Neural cell (in vitro differentiated cells): ENCODE results near the gene TSC1. TPM values are rescaled to one million over a fixed set of nuclear protein-coding genes. Genes with fewer than 3 reads are reported as not detected.

Source experiments
- H2AFZ ChIP-seq: fragments of 200-600, 300-800 bp; sonication (generic), shearing (Covaris generic); 2 replicates; pipeline ENCODE4 v1.6.0; 2014; ENCODE audit warnings: low read depth, mild to moderate bottlenecking, antibody characterized with exemption, low read length, moderate library complexity
- H3F3A ChIP-seq: fragments of 200-600 bp; shearing (Covaris generic); 2 replicates; pipeline ENCODE4 v1.6.1; 2016; ENCODE audit warnings: mild to moderate bottlenecking, moderate library complexity, mixed read lengths, antibody characterized with exemption, low read length; ENCODE audit not compliant: insufficient read depth, poor library complexity, severe bottlenecking
- H3K27ac ChIP-seq: fragments of 200-600, 300-800 bp; sonication (generic), shearing (Covaris generic); 2 replicates; pipeline ENCODE4 v1.5.1; 2014; ENCODE audit warnings: mild to moderate bottlenecking, low read length, moderate library complexity
- H3K27me3 ChIP-seq: fragments of 300-800, 200-600 bp; sonication (generic), shearing (Covaris generic); 2 replicates; pipeline ENCODE4 v1.6.0; 2014; ENCODE audit warnings: mild to moderate bottlenecking, low read depth, low read length, moderate library complexity; ENCODE audit not compliant: insufficient read depth
- H3K36me3 ChIP-seq: fragments of 300-800, 200-600 bp; sonication (generic), shearing (Covaris generic); 2 replicates; pipeline ENCODE4 v1.5.1; 2014; ENCODE audit warnings: mild to moderate bottlenecking, antibody characterized with exemption, low read length, moderate library complexity; ENCODE audit not compliant: insufficient read depth
- H3K4me2 ChIP-seq: fragments of 300-800, 200-600 bp; sonication (generic), shearing (Covaris generic); 2 replicates; pipeline ENCODE4 v1.6.0; 2014; ENCODE audit warnings: mild to moderate bottlenecking, low read length
- H3K4me3 ChIP-seq: fragments of 300-800, 200-600 bp; sonication (generic), shearing (Covaris generic); 2 replicates; pipeline ENCODE4 v1.5.1; 2014; ENCODE audit warnings: mild to moderate bottlenecking, low read length, moderate library complexity
- H3K79me2 ChIP-seq: fragments of 200-600 bp; shearing (Covaris generic); replicated peaks from 2 replicates; pipeline ENCODE4 v1.6.0; 2014; ENCODE audit warnings: mild to moderate bottlenecking, low read length, moderate library complexity; ENCODE audit not compliant: insufficient read depth
- H3K9ac ChIP-seq: fragments of 300-800, 200-600 bp; sonication (generic), shearing (Covaris generic); 2 replicates; pipeline ENCODE4 v1.6.1; 2016; ENCODE audit warnings: mild to moderate bottlenecking, low read length, mixed read lengths
- H3K9me2 ChIP-seq: fragments of 200-600 bp; shearing (Covaris generic); 2 replicates; pipeline ENCODE4 v1.6.1; 2016; ENCODE audit warnings: mild to moderate bottlenecking, low read length, mixed read lengths; ENCODE audit not compliant: insufficient read depth
- H3K9me3 ChIP-seq: fragments of 200-600, 300-800 bp; sonication (generic), shearing (Covaris generic); 2 replicates; pipeline ENCODE4 v1.6.1; 2016; ENCODE audit warnings: mild to moderate bottlenecking, mixed run types, low read length, moderate library complexity, mixed read lengths
- H4K20me1 ChIP-seq: fragments of 200-600 bp; shearing (Covaris generic); 2 replicates; pipeline ENCODE4 v1.6.1; 2016; ENCODE audit warnings: mild to moderate bottlenecking, mixed run types; ENCODE audit not compliant: insufficient read depth
- CTCF ChIP-seq: fragments of 450-650 bp; IDR thresholded peaks from 2 replicates; pipeline ENCODE4 v1.5.1; 2014; ENCODE audit warnings: antibody characterized with exemption, mild to moderate bottlenecking, moderate library complexity; ENCODE audit not compliant: poor library complexity, severe bottlenecking
- EP300 ChIP-seq: fragments of 450-650 bp; conservative IDR thresholded peaks from 2 replicates; pipeline ENCODE4 v1.6.1; 2014; ENCODE audit warnings: antibody characterized with exemption, mild to moderate bottlenecking, moderate library complexity; ENCODE audit not compliant: poor library complexity, severe bottlenecking
- EZH2 ChIP-seq: fragments of 200-600, 300-800 bp; shearing (Covaris generic), sonication (generic); IDR thresholded peaks from 2 replicates; pipeline ENCODE4 v1.6.1; 2014; ENCODE audit warnings: antibody characterized with exemption, low read length, borderline replicate concordance, mild to moderate bottlenecking; ENCODE audit not compliant: insufficient read depth, poor library complexity, severe bottlenecking
- MXI1 ChIP-seq: fragments of 450-650 bp; conservative IDR thresholded peaks from 2 replicates; pipeline ENCODE4 v1.6.1; 2014; ENCODE audit warnings: antibody characterized with exemption, mild to moderate bottlenecking; ENCODE audit not compliant: poor library complexity, severe bottlenecking
- POLR2AphosphoS5 ChIP-seq: IDR thresholded peaks from 2 replicates; pipeline ENCODE4 v1.6.1; 2012
- RAD21 ChIP-seq: fragments of 450-650 bp; conservative IDR thresholded peaks from 2 replicates; pipeline ENCODE4 v1.6.1; 2014; ENCODE audit warnings: antibody characterized with exemption, mild to moderate bottlenecking, moderate library complexity
- REST ChIP-seq: IDR thresholded peaks from 2 replicates; pipeline ENCODE4 v1.6.1; 2012; ENCODE audit warnings: borderline replicate concordance
- SMC3 ChIP-seq: fragments of 450-650 bp; conservative IDR thresholded peaks from 2 replicates; pipeline ENCODE4 v1.6.1; 2014; ENCODE audit warnings: antibody characterized with exemption, mild to moderate bottlenecking, moderate library complexity; ENCODE audit not compliant: poor library complexity
- TAF1 ChIP-seq: IDR thresholded peaks from 2 replicates; pipeline ENCODE4 v1.6.1; 2012; ENCODE audit warnings: low read depth
- polyA plus RNA-seq: library from polyadenylated mRNA; depleted of rRNA; stranded (reverse); fragments of >200 nt; gene quantifications from 2 replicates; pipeline ENCODE4 v1.2.3, GENCODE V29; 2014

TSC1 gene
- polyA plus RNA-seq, 1 donor from 2014 or later: 47.1 TPM

GRCh38 chr9:132885720-132886333 is 58.6 kb downstream of the TSC1 start:
- H3K9ac ChIP-seq: no peak overlapping the region
- H3K9me3 ChIP-seq: no peaks in the 10 kb centered on the region

GRCh38 chr9:132883349-132884294 is 60.8 kb downstream of the TSC1 start:
- Histone ChIP-seq H3K4me2 (no peak overlapping the region), H3K9me2 (no peaks in the 10 kb centered on the region), H3K36me3 (no peaks in the 10 kb centered on the region), H3K27ac (no peak overlapping the region), H2AFZ (no peak overlapping the region), H3K79me2 (no peaks in the 10 kb centered on the region), H3K9me3 (no peaks in the 10 kb centered on the region), H4K20me1 (no peaks in the 10 kb centered on the region), H3K27me3 (no peaks in the 10 kb centered on the region), H3K9ac (no peak overlapping the region), H3F3A (no peaks in the 10 kb centered on the region), H3K4me3 (no peak overlapping the region)
- TF ChIP-seq RAD21: no peak
- TF ChIP-seq TAF1: no peak
- TF ChIP-seq POLR2AphosphoS5: no peak
- TF ChIP-seq EZH2: no peak
- TF ChIP-seq MXI1: no peak
- TF ChIP-seq REST: no peak
- TF ChIP-seq EP300: no peak
- no peak for TF ChIP-seq CTCF
- TF ChIP-seq SMC3: no peak

More at GRCh38 chr9:132885720-132886333, 58.6 kb downstream of the TSC1 start:
- no peak overlapping the region for H3K4me2 ChIP-seq
- H3K27ac ChIP-seq: no peak overlapping the region
- H3K4me3 ChIP-seq: no peak overlapping the region
- no peaks in the 10 kb centered on the region for H3K79me2 ChIP-seq
- H4K20me1 ChIP-seq: no peaks in the 10 kb centered on the region
- no peaks in the 10 kb centered on the region for H3F3A ChIP-seq
- no peaks in the 10 kb centered on the region for H3K27me3 ChIP-seq
- no peak for TF ChIP-seq MXI1
- H3K9me2 ChIP-seq: no peaks in the 10 kb centered on the region
- H2AFZ ChIP-seq: no peak overlapping the region
- H3K36me3 ChIP-seq: no peaks in the 10 kb centered on the region
